Type B pancreatic cell (in vitro differentiated cells): ENCODE results near the gene UBE4A. TPM values are rescaled to one million over a fixed set of nuclear protein-coding genes. Genes with fewer than 3 reads are reported as not detected.
A peak's percentile ranks its signal among the peaks of the same experiment; 100 is the strongest.

Experiments used
- DNase-seq: peaks from one replicate; pipeline ENCODE4 v3.0.0; 2021; ENCODE audit warnings: mixed read lengths; ENCODE audit not compliant: unreplicated experiment; ENCODE audit errors: extremely low spot score
- H3K27ac Mint-ChIP-seq: 2 replicates; pipeline ENCODE4 v1.8.0; 2021; ENCODE audit warnings: mild to moderate bottlenecking, mixed read lengths
- H3K27me3 Mint-ChIP-seq: 2 replicates; pipeline ENCODE4 v1.8.0; 2021; ENCODE audit warnings: mixed read lengths
- H3K36me3 Mint-ChIP-seq: 2 replicates; pipeline ENCODE4 v1.8.0; 2021; ENCODE audit warnings: mixed read lengths
- H3K4me1 Mint-ChIP-seq: one replicate; pipeline ENCODE4 v1.8.0; 2021; ENCODE audit warnings: mixed read lengths; ENCODE audit not compliant: unreplicated experiment
- H3K4me3 Mint-ChIP-seq: 2 replicates; pipeline ENCODE4 v1.8.0; 2021; ENCODE audit warnings: mild to moderate bottlenecking, mixed read lengths
- H3K9me3 Mint-ChIP-seq: 2 replicates; pipeline ENCODE4 v1.8.0; 2021; ENCODE audit warnings: mixed read lengths
- total RNA-seq: library from RNA; stranded (reverse); gene quantifications from 2 replicates; pipeline ENCODE4 v1.2.1, GENCODE V29; 2021; ENCODE audit warnings: low replicate concordance
- TF ChIP-seq, protein P1 (sequence below): fragments of 200-600 bp; sonication (generic); conservative IDR thresholded peaks from 2 replicates; pipeline ENCODE4 v1.5.0; 2021; ENCODE audit warnings: antibody characterized with exemption, mild to moderate bottlenecking

UBE4A gene
- total RNA-seq, 1 donor from 2014 or later, result 42.5 TPM

DNA sequence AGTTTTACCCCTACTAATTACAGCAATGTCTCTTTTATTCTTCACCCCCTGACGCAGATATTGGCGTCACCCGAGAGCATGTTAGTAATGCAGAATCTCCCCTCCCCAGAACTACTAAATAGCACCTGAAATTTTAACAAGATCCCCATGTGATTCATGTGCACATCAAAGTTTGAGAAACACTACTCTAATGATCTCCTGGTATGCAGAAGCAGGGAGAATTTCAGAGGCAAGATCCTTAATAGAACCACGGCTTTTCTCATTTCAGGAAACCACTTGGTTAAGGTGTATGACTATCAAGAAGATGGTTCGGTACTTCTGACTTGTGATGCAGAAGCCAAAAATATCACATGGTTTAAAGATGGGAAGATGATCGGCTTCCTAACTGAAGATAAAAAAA lies 9.9 kb upstream of the UBE4A start:
- TF ChIP-seq, protein P1, sequence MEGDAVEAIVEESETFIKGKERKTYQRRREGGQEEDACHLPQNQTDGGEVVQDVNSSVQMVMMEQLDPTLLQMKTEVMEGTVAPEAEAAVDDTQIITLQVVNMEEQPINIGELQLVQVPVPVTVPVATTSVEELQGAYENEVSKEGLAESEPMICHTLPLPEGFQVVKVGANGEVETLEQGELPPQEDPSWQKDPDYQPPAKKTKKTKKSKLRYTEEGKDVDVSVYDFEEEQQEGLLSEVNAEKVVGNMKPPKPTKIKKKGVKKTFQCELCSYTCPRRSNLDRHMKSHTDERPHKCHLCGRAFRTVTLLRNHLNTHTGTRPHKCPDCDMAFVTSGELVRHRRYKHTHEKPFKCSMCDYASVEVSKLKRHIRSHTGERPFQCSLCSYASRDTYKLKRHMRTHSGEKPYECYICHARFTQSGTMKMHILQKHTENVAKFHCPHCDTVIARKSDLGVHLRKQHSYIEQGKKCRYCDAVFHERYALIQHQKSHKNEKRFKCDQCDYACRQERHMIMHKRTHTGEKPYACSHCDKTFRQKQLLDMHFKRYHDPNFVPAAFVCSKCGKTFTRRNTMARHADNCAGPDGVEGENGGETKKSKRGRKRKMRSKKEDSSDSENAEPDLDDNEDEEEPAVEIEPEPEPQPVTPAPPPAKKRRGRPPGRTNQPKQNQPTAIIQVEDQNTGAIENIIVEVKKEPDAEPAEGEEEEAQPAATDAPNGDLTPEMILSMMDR, result no peak
- Mint-ChIP-seq H3K4me1 (no peaks in the 10 kb centered on the region), H3K27ac (no peak overlapping the region), H3K36me3 (no peaks in the 10 kb centered on the region), H3K9me3 (no peaks in the 10 kb centered on the region), H3K4me3 (no peak overlapping the region), H3K27me3 (peaks cover 54% of the 10 kb centered on the region)
- DNase-seq, result no peak

DNA sequence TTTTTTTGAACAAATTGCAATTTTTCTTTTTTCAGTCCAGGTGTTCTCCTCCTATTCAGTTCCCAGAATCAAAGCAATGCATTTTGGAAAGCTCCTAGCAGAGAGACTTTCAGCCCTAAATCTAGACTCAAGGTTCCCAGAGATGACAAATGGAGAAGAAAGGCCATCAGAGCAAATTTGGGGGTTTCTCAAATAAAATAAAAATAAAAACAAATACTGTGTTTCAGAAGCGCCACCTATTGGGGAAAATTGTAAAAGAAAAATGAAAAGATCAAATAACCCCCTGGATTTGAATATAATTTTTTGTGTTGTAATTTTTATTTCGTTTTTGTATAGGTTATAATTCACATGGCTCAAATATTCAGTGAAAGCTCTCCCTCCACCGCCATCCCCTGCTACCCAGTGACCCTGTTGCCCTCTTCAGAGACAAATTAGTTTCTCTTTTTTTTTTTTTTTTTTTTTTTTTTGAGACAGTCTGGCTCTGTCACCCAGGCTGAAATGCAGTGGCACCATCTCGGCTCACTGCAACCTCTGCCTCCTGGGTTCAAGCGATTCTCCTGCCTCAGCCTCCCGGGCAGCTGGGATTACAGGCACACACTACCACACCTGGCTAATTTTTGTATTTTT lies 6.2 kb upstream of the UBE4A start:
- H3K36me3 Mint-ChIP-seq, result no peaks in the 10 kb centered on the region
- no peak overlapping the region for H3K27ac Mint-ChIP-seq
- TF ChIP-seq, protein P1, result peak; percentile 80
- no peak overlapping the region for H3K4me3 Mint-ChIP-seq
- no peaks in the 10 kb centered on the region for H3K4me1 Mint-ChIP-seq
- H3K9me3 Mint-ChIP-seq, result no peaks in the 10 kb centered on the region
- DNase-seq, result no peak
- H3K27me3 Mint-ChIP-seq, result peaks cover 33% of the 10 kb centered on the region

DNA sequence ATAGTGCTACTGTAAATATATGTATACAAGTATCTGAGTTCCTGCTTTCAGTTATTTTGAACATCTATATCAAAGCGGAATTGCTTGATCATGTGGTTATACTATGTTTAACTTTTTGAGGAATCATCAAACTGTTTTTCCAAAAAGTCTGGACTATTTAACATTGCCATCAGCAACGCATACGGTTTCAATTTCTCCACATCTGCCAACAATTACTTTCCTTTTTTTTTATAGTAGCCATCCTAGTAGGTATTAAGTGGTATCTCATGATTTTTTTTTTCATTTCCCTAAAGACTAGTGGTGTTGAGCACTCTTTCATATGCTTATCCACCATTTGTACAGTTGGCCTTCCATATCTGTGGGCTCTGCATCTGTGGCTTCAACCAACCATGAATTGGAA lies 1.3 kb upstream of the UBE4A start:
- H3K4me3 Mint-ChIP-seq, result peak overlapping the region; percentile 1
- no peak overlapping the region for H3K27ac Mint-ChIP-seq
- no peaks in the 10 kb centered on the region for H3K9me3 Mint-ChIP-seq
- DNase-seq, result no peak
- peaks cover 15% of the 10 kb centered on the region for H3K4me1 Mint-ChIP-seq
- TF ChIP-seq, protein P1, result no peak
- H3K36me3 Mint-ChIP-seq, result no peaks in the 10 kb centered on the region
- H3K27me3 Mint-ChIP-seq, result peaks cover 3% of the 10 kb centered on the region

DNA sequence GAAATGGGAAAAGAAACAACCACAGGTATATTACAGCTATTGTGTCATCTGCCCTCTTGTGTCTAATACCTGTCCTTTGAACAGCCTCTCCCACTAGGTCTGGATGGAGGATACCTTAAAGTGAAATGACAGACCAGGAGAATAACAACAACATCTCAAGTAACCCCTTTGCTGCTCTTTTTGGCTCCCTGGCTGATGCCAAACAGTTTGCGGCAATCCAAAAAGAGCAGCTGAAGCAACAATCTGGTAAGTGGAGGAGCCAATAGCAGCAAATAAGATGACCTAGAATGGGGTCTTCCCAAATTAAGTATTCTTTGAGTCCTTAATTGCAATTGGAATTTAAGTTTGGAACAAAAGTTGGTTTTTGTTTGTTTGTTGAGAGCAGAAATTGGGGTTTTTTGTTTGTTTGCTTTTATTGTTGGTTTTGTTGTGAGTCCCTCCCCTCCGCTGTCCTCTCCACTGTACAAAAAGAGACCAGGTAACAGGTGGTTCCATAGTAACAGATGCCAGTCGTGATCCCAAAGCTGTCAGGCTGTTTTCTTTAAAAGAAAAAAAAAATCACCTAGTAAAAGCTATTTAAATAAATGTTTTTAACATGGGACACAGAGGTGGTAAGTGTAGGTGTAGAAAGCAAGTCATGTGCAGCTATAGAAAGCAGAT lies 5.7 kb downstream of the UBE4A start:
- no peak overlapping the region for H3K4me3 Mint-ChIP-seq
- H3K4me1 Mint-ChIP-seq, result peaks cover 4% of the 10 kb centered on the region
- peaks cover 12% of the 10 kb centered on the region for H3K36me3 Mint-ChIP-seq
- H3K9me3 Mint-ChIP-seq, result no peaks in the 10 kb centered on the region
- TF ChIP-seq, protein P1, result no peak
- no peaks in the 10 kb centered on the region for H3K27me3 Mint-ChIP-seq
- H3K27ac Mint-ChIP-seq, result no peak overlapping the region
- DNase-seq, result no peak

DNA sequence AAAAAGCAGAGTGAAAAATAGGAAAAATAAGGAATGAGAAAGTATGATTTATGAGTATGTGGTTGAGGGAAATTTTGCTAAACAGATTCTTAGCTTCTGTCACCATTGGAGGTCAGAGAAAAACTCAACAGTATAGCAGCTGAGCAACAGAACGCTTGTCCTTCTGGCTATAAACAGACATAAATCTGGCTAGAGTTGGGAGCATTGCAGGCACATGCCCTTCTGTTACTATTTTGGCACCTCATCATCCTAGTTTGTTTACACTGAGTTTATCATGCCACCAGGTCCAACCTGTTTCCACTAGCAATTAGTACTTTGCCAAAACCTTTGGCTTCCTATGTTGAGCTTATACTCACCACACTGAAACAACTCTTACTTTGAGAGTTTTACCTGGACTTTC lies 6.9 kb downstream of the UBE4A start:
- Mint-ChIP-seq H3K4me3 (no peak overlapping the region), H3K27me3 (no peaks in the 10 kb centered on the region), H3K4me1 (no peaks in the 10 kb centered on the region), H3K9me3 (no peaks in the 10 kb centered on the region), H3K36me3 (peaks cover 12% of the 10 kb centered on the region), H3K27ac (no peak overlapping the region)
- DNase-seq, result no peak
- TF ChIP-seq, protein P1, result no peak
